ENCODE data around the gene VSX1.

The VSX1 gene

DNA sequence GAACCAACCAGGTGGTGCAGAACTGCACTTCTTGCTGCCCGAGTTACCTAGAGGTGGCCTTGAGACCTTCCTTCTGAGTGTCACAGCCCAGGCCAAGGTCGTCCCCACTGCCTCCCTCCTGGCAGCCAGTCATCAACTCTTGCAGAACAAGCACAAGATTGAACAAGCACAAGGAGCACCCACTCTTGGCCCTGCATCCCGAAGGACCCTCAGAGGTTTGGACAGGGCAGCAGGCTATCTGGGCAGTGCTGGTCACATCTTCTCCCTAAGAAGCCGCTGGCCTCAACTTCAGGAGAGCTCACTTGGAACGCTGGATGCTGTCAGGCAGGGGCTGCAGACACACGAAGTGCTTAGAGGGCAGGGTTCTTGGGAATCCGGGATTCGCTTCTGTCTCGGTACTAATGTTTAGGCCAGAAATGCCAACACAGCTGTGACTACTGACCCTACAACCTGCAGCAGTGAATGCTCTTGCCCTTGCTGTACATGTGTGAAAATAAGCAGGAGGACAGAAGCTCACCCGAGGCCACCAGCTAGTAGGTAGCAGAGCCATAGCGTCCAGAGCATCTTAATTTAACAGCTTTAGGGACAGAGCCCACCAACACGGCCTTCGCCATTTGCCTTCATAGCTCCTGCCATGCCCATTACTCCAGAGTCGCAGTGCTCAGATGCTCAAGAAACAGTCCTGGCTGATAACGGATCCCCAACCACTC, 20.0 kb downstream of the VSX1 start:
- H3K4me3 ChIP-seq (ENCODE audit: low read depth, low read length) = no peak overlapping the region
- TF ChIP-seq, protein P1, sequence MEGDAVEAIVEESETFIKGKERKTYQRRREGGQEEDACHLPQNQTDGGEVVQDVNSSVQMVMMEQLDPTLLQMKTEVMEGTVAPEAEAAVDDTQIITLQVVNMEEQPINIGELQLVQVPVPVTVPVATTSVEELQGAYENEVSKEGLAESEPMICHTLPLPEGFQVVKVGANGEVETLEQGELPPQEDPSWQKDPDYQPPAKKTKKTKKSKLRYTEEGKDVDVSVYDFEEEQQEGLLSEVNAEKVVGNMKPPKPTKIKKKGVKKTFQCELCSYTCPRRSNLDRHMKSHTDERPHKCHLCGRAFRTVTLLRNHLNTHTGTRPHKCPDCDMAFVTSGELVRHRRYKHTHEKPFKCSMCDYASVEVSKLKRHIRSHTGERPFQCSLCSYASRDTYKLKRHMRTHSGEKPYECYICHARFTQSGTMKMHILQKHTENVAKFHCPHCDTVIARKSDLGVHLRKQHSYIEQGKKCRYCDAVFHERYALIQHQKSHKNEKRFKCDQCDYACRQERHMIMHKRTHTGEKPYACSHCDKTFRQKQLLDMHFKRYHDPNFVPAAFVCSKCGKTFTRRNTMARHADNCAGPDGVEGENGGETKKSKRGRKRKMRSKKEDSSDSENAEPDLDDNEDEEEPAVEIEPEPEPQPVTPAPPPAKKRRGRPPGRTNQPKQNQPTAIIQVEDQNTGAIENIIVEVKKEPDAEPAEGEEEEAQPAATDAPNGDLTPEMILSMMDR (IDR thresholded peaks at IDR 0.05; ENCODE audit: borderline replicate concordance, insufficient read depth, low read depth, low read length) = no peak

DNA sequence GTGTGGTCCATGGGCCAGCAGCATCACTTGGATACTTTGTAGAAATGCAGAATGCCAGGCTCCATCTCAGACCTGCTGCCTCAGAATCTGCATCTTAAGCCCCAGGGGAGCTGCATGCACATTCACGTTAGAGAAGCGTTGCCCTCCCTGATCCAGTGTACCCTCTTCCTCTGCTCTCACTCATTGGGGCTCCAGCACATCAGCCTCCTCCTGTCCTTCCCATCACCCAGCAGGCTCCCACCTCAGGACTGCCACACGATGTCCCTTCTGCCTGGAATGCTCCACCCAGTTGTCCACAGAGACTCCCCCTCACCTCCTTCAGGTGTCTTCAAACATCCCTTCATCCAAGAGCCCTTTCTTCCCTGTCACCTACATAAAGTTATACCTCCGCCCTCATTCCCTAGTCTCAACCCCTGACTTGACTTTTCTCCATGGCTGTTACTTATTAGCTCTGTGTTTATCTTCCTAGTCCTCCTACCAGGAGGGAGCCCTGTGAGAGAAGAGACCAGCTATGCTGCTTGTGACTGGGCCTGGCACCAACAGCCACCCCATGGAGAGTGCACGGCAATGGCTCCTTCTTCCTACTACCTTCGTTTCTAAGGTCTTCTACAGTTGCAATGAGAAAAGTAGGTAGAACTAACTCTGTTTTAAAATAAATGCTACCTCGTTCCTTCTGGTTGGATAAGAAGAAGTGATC, 20.7 kb downstream of the VSX1 start:
- H3K4me3 ChIP-seq (ENCODE audit: low read depth, low read length) = no peak overlapping the region
- TF ChIP-seq, protein P1 (IDR thresholded peaks at IDR 0.05; ENCODE audit: borderline replicate concordance, insufficient read depth, low read depth, low read length) = no peak

DNA sequence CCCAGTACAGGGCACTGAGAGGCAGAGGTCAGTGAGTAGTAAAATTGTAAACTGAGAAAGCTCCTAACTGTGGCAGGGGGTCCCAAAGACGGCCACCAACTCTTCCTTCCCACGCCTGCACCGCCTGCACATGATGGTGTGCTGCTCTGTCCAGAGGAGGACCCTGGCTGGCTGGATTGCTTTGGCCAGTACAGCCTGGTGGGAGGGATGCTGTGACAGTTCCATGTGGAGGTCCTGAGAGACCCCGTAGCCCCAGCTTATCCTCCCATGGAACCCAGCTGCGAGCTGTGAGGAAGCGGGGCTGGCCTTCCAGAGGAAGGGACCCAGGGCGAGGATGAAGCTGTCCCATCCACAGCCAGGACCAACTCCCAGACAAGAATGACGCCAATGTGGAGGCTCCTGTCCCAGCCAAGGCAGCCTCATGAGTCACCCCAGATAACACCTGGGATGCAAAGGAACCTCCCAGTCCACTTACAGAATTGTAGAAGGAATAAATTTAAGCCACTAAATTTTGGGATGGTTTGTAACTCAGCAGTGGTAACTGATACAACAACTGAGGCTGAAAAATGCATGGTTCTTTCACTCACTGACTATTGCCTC, 22.0 kb downstream of the VSX1 start:
- H3K4me3 ChIP-seq (ENCODE audit: low read depth, low read length) = no peak overlapping the region
- TF ChIP-seq, protein P1 (IDR thresholded peaks at IDR 0.05; ENCODE audit: borderline replicate concordance, insufficient read depth, low read depth, low read length) = no peak

DNA sequence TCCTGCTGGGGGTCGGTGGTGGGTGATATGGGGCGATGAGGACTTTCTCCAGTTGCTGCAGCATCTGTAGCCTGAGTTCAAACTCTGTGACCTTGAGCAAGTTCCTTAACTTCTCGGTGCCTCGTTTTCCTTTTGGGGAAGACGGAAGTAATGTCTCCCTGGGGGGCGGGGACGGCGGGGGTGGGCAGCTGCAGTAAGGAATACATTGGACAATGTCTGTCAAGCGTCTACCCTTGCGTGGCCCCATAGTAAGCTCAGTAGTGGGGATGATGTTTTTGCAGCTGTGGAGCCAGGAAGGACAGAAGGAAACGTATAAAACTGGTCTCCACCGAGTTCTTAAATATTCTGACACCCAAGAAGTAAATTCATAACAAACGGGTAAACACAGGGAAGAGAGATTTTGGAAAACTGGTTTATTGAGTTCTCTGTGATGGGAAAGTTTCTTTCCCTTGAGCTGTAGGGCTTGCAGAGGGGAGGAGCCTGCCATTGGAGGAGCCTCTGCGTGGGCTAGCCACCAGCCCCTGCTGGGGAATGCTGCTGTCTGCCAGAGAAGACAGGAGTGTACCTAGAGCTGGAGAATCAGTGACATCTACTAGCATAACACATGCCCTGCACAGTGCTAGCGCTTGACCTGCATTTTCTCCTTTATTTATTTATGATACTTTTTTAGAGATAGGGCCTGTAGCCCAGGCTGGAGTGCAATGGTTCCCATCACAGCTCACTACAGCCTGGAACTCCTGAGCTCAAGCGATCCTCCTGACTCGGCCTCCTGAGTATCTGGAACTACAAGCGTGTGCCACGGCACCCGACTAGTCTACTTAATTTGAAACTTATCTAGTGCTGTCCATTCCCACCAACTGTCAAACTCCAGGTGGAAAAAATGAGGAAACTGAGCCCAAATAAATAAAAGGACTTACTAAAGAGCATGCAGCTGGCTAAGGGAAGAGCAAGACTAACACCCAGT, 22.8 kb downstream of the VSX1 start:
- TF ChIP-seq, protein P1 (IDR thresholded peaks at IDR 0.05; ENCODE audit: borderline replicate concordance, insufficient read depth, low read depth, low read length) = no peak
- H3K4me3 ChIP-seq (ENCODE audit: low read depth, low read length) = no peak overlapping the region

DNA sequence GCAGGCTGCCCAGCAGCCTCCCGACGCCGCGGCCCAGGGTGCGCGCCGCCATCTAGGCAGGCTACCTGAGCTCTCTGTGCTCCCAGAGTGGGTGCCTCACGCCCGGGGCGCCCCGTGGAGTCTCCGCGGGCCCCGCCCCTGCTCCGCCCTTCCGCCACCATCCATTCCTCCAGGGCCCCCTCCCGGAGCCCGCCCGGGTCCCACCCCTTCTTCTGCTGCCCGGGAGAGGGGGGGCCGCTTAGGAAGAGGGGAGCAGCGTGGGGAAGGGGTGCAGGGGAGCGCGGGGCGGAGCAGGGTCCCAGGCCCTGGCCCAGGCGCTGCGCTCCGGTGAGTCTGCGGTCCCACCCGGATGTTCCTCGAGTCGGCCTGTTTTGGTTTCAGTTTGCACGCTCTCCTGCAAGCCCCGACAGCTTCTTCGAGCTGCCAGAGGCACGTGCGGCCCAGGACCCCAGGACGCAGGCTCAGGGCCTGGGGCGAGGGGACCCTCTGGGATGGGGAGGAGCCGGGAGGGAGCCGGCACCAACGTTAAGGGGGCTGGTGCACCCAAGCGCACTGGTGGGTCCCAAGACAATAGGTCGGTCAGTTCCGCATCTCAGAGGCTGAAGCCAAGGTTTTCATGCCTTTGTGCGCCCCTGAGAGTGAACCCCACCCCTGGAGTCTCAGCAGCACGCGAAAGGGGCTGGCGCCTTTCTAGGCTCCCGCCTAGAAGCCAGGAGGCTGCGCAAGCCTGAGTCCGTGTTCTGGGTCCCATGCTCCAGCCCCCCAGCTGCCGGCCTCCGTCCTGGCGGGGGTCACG, 23.7 kb downstream of the VSX1 start, which contains the start of gene ACSS1:
TSS of gene ACSS1 (minus strand) at position 89 of the 796 bp plus-strand sequence. CDS start at position 52, 37 bp downstream.
- H3K4me3 ChIP-seq (ENCODE audit: low read depth, low read length) = peak within 1 kb of the TSS; percentile 76
- TF ChIP-seq, protein P1 (IDR thresholded peaks at IDR 0.05; ENCODE audit: borderline replicate concordance, insufficient read depth, low read depth, low read length) = no peak
